Activated T-cell treated with anti-CD3 and anti-CD28 coated beads, Interleukin-2, amount 50 U/mL, for 72 hours (primary cell): ENCODE measurements around the gene GRIP2. TPM values are rescaled to one million over a fixed set of nuclear protein-coding genes. Genes with fewer than 3 reads are reported as not detected.
"Not testable (repeated sequence)": the region's sequence is repeated elsewhere in the genome, so short reads cannot be mapped to it uniquely, and the experiment has no call there.

Experiments
- ATAC-seq, 2 donors: fragments of 150-1000 bp; cut with Tn5 transposase; replicated peaks in 1 of 2; 2 replicates each; pipeline ENCODE4 v1.10.0; 2021; ENCODE audit warnings: moderate library complexity in 2 of 2, mild to moderate bottlenecking in 1 of 2
- DNase-seq, 2 donors: peaks; one replicate each; pipeline ENCODE4 v3.0.0; 2021 to 2022; ENCODE audit warnings: mixed read lengths in 1 of 2
- H3K27ac Mint-ChIP-seq: one replicate; pipeline ENCODE4 v1.8.0; 2022; ENCODE audit warnings: mild to moderate bottlenecking, moderate library complexity, mixed read lengths
- H3K27me3 Mint-ChIP-seq: one replicate; pipeline ENCODE4 v1.8.0; 2022; ENCODE audit warnings: low read depth, mixed read lengths
- H3K36me3 Mint-ChIP-seq, 2 donors: one replicate each; pipeline ENCODE4 v1.8.0; 2022; ENCODE audit warnings: mixed read lengths in 2 of 2, mild to moderate bottlenecking in 1 of 2; ENCODE audit not compliant: insufficient read depth in 2 of 2
- H3K4me1 Mint-ChIP-seq: one replicate; pipeline ENCODE4 v1.8.0; 2022; ENCODE audit warnings: low read depth, mixed read lengths
- H3K4me3 Mint-ChIP-seq, 2 donors: one replicate each; pipeline ENCODE4 v1.8.0; 2022; ENCODE audit warnings: mild to moderate bottlenecking in 2 of 2, mixed read lengths in 2 of 2, moderate library complexity in 2 of 2
- H3K9me3 Mint-ChIP-seq, 2 donors: one replicate each; pipeline ENCODE4 v1.8.0; 2022; ENCODE audit warnings: mixed read lengths in 2 of 2
- total RNA-seq, 2 donors: library from RNA; stranded (reverse); gene quantifications; one replicate each; pipeline ENCODE4 v1.2.3, GENCODE V29; 2022

Gene GRIP2
- total RNA-seq, 2 donors from 2014 or later: 0.07 TPM; not detected in 1

DNA sequence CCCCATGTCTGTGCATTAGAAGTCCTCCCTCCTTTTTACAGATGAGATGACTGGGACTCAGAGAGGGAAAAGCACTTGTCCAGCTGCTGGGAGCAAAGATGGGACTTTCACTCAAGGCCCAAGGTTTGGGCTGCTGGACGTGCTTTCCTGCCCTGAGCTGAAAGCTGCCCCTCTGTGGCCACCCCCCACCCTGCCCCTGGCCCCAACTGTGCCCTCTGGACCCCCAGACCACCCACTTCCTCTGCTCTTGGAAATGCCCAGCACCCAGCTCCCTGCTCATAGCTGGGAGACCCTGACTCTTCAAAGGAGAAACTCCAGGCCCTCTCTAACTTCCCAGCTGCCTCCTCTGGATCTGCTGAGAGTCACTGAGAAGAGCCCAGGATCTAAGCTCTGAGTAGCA is 20.7 kb downstream of the GRIP2 start:
- no peaks in the 10 kb centered on the region for H3K4me1 Mint-ChIP-seq
- no peak for ATAC-seq
- H3K27ac Mint-ChIP-seq: no peak overlapping the region
- no peak overlapping the region for H3K4me3 Mint-ChIP-seq
- peaks cover 7% of the 10 kb centered on the region for H3K27me3 Mint-ChIP-seq
- no peak for DNase-seq
- no peaks in the 10 kb centered on the region for H3K36me3 Mint-ChIP-seq
- H3K9me3 Mint-ChIP-seq: no peaks in the 10 kb centered on the region

DNA sequence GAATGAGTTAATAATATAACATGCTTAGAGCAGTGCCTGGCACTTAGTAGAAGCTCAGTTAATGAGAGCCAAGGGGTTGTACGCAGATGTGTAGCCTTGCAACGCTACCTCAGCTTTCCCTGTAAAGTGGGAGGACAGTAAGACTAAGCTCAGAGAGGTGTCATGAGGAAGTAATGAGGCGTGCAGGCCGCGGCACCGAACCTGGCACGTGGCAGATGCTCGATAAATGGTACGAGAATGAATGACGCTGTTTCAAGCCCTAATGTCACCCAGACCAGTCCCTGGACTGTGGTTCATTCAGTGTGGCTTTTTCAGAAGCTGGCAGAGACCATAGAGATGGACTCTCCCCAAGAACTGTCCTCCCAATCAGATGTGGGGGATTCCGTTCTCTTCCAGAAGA is 21.2 kb downstream of the GRIP2 start:
- no peak for ATAC-seq
- peaks cover 7% of the 10 kb centered on the region for H3K27me3 Mint-ChIP-seq
- DNase-seq: no peak
- no peak overlapping the region for H3K27ac Mint-ChIP-seq
- no peaks in the 10 kb centered on the region for H3K9me3 Mint-ChIP-seq
- no peak overlapping the region for H3K4me3 Mint-ChIP-seq
- H3K4me1 Mint-ChIP-seq: no peaks in the 10 kb centered on the region
- no peaks in the 10 kb centered on the region for H3K36me3 Mint-ChIP-seq

GRCh38 chr3:14518432-14518802 is 21.7 kb downstream of the GRIP2 start:
- H3K27me3 Mint-ChIP-seq: peaks cover 7% of the 10 kb centered on the region
- no peaks in the 10 kb centered on the region for H3K36me3 Mint-ChIP-seq
- H3K4me1 Mint-ChIP-seq: no peaks in the 10 kb centered on the region
- no peaks in the 10 kb centered on the region for H3K9me3 Mint-ChIP-seq
- no peak overlapping the region for H3K27ac Mint-ChIP-seq
- no peak overlapping the region for H3K4me3 Mint-ChIP-seq
- DNase-seq (no peak), ATAC-seq (no peak)

- no peak for DNase-seq
- H3K27ac Mint-ChIP-seq: no peak overlapping the region
These were observed 22.3 kb downstream of the GRIP2 start for GRCh38 chr3:14517601-14518431.

GRCh38 chr3:14516738-14517345 is 23.3 kb downstream of the GRIP2 start:
- H3K9me3 Mint-ChIP-seq: no peaks in the 10 kb centered on the region
- H3K27ac Mint-ChIP-seq: no peak overlapping the region
- ATAC-seq: no peak
- no peaks in the 10 kb centered on the region for H3K36me3 Mint-ChIP-seq
- no peaks in the 10 kb centered on the region for H3K4me1 Mint-ChIP-seq
- no peak overlapping the region for H3K4me3 Mint-ChIP-seq
- peaks cover 7% of the 10 kb centered on the region for H3K27me3 Mint-ChIP-seq
- no peak for DNase-seq

More at GRCh38 chr3:14517601-14518431, 22.3 kb downstream of the GRIP2 start:
- ATAC-seq: no peak
- H3K9me3 Mint-ChIP-seq: no peaks in the 10 kb centered on the region
- no peak overlapping the region for H3K4me3 Mint-ChIP-seq
- H3K36me3 Mint-ChIP-seq: no peaks in the 10 kb centered on the region
- peaks cover 7% of the 10 kb centered on the region for H3K27me3 Mint-ChIP-seq
- H3K4me1 Mint-ChIP-seq: no peaks in the 10 kb centered on the region

- H3K27ac Mint-ChIP-seq, H3K36me3 Mint-ChIP-seq, H3K4me1 Mint-ChIP-seq, H3K4me3 Mint-ChIP-seq, H3K27me3 Mint-ChIP-seq, ATAC-seq, H3K9me3 Mint-ChIP-seq, DNase-seq: not testable (repeated sequence)
These were observed 24.6 kb downstream of the GRIP2 start for GRCh38 chr3:14515526-14515925.

DNA sequence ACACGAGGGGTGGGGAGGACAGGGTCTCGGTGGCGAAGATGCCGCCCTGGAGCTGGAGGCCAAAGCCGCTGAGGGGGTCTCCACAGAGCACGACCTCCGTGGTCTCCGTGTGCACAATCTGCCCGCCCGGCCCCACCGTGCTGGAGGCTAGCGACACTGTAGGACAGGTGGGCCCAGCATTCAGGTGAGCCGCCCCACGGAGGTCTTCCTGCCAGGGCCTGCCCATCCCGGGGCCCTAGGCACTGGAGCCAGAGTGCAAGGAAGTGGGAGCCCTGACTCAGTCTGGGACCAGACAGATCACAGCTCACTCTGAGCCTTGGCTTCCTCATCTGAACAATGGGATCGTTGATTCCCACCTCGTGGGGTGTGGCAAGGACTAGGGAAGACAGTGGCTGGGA is 25.8 kb downstream of the GRIP2 start:
- ATAC-seq (no peak), DNase-seq (no peak)
- Mint-ChIP-seq H3K27ac (no peak overlapping the region), H3K9me3 (no peaks in the 10 kb centered on the region), H3K36me3 (no peaks in the 10 kb centered on the region), H3K4me1 (peaks cover under 1% of the 10 kb centered on the region), H3K4me3 (no peak overlapping the region), H3K27me3 (no peaks in the 10 kb centered on the region)

- ATAC-seq: no peak
- Mint-ChIP-seq H3K4me1 (peaks cover 6% of the 10 kb centered on the region), H3K9me3 (no peaks in the 10 kb centered on the region), H3K4me3 (no peak overlapping the region), H3K36me3 (no peaks in the 10 kb centered on the region), H3K27ac (no peak overlapping the region), H3K27me3 (no peaks in the 10 kb centered on the region)
- no peak for DNase-seq
These were observed 26.4 kb downstream of the GRIP2 start for GRCh38 chr3:14513566-14514322.

DNA sequence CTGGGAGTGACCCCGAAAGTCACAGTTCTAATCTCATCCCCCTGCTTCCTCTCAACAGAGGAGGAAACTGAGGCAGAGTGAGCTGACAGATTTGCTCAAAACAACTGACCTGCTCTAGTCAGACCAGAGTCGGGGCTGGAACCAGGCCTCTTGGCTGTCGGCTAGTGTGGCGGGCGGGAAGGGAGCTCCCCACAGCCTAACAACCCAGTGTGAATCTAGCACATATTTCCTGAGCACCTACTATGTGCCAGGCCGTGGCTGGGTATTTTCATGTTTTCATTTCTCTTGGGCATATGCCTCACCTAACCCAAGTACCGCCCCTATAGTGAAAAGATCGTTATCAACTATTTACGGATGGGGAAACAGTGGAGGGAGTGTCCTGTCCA is 27.2 kb downstream of the GRIP2 start:
- H3K36me3 Mint-ChIP-seq: no peaks in the 10 kb centered on the region
- H3K27ac Mint-ChIP-seq: no peak overlapping the region
- no peak for DNase-seq

GRCh38 chr3:14512281-14512941 is 27.7 kb downstream of the GRIP2 start:
- ATAC-seq (no peak), DNase-seq (no peak)
- H3K9me3 Mint-ChIP-seq: no peaks in the 10 kb centered on the region
- H3K4me1 Mint-ChIP-seq: peaks cover 8% of the 10 kb centered on the region
- no peak overlapping the region for H3K27ac Mint-ChIP-seq
- H3K27me3 Mint-ChIP-seq: no peaks in the 10 kb centered on the region
- H3K36me3 Mint-ChIP-seq: no peaks in the 10 kb centered on the region
- no peak overlapping the region for H3K4me3 Mint-ChIP-seq

More for the DNA sequence above, 27.2 kb downstream of the GRIP2 start:
- no peaks in the 10 kb centered on the region for H3K9me3 Mint-ChIP-seq
- ATAC-seq: no peak
- H3K27me3 Mint-ChIP-seq: no peaks in the 10 kb centered on the region
- H3K4me3 Mint-ChIP-seq: no peak overlapping the region
- H3K4me1 Mint-ChIP-seq: peaks cover 8% of the 10 kb centered on the region

DNA sequence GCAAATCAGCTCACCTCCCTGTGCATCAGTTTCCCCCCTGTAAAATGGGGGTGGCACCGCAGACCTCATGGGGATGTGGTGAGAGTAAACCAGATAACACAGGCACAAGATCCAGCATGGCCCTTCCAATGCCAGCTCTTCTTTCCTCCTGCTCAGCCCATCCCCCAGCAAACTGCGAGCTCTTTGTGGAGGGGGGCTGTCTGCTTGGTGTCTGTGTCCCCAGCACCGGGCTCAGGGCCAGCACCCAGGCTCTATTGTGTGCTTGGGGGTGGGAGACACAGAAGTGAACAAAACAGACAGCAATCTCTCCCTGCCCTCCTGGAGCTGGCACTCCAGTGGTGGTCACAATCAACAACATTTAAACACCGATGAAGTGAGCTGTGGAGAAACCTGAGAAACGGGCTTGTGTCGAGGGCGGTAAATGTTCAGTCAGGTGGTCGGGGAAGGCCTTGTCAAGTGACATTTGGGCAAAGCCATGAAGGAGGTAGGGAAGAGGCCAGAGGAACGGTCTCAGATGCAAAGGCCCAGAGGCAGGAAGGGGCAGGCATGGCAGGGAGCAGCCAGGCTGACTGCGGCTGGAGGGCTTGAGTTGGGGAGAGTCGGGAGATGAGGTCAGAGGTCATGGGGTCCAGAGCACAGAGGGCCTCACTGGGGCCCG is 28.4 kb downstream of the GRIP2 start:
- no peaks in the 10 kb centered on the region for H3K27me3 Mint-ChIP-seq
- ATAC-seq (no peak), DNase-seq (no peak)
- H3K4me1 Mint-ChIP-seq: peaks cover 8% of the 10 kb centered on the region
- no peaks in the 10 kb centered on the region for H3K9me3 Mint-ChIP-seq
- no peaks in the 10 kb centered on the region for H3K36me3 Mint-ChIP-seq
- no peak overlapping the region for H3K4me3 Mint-ChIP-seq
- no peak overlapping the region for H3K27ac Mint-ChIP-seq

DNA sequence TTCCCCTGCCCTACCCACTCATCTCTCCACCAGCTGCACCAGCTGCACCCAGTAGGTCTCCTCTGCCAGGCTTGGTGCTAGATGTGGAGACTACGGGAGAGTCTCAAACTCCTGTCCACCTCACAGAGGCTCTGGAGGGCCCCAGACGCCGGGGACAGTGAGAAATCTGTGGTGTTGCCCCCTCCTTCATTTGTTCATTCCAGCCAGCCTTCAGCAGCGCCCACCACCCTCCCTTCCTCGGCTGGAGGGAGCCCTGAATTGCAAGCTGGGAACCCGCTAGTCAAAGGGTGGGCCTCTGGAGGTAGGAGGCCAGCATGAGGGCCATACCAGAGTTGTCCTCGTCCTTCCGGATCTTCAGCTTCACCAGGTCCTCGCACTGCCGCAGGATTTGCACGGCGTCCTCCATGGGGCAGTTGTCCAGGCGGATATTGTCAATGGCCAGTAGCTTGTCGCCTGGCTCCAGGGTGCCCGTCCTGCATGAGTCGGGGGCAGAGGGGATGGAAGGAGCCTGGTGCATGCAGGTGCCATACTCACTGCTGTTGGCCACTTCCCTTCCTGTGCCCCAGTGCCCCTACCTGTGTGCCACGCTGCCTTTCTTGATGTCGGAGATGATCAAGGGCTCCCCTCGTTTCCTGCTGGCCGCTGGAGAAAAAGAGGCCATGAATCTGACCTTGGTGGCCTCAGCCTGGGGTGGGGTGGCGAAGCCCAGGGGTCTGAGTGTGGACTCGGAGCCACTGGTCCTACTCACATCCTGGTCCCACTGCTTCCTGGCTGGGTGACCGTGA is 29.1 kb downstream of the GRIP2 start:
- no peak for DNase-seq

More for the DNA sequence above, 29.1 kb downstream of the GRIP2 start:
- no peaks in the 10 kb centered on the region for H3K9me3 Mint-ChIP-seq
- H3K36me3 Mint-ChIP-seq: no peaks in the 10 kb centered on the region
- no peak overlapping the region for H3K4me3 Mint-ChIP-seq
- H3K27ac Mint-ChIP-seq: no peak overlapping the region
- no peaks in the 10 kb centered on the region for H3K27me3 Mint-ChIP-seq
- peaks cover 8% of the 10 kb centered on the region for H3K4me1 Mint-ChIP-seq
- no peak for ATAC-seq
